ENCODE data around the gene SLAMF1. TPM values are rescaled to one million over a fixed set of nuclear protein-coding genes. Genes with fewer than 3 reads are reported as not detected.
"Not testable (repeated sequence)": the region's sequence is repeated elsewhere in the genome, so short reads cannot be mapped to it uniquely, and the experiment has no call there.

Gene SLAMF1
- total RNA-seq, 1 donor from 2014 or later, result not detected

DNA sequence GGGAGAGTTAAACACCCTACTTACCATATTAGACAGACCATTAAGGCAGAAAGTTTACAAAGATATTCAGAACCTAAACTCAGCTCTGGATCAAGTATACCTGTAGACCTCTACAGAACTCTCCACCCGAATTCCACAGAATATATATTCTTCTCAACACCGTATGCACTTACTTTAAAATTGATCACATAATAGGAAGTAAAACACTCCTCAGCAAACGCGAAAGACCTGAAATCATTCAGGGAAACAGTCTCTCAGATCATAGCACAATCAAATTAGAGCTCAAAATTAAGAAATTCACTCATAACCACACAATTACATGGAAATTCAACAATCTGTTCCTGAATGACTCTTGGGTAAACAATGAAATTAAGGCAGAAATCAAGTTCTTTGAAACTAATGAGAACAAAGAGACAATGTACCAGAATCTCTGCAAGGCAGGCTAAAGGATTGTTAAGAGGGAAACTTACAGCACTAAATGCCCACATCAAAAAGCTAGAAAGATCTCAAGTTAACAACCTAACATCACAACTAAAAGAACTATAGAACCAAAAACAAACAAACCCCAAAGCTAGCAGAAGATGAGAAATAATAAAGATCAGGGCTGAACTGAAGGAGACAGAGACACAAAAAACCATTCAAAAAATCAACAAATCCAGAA is 86.7 kb downstream of the SLAMF1 start:
- Mint-ChIP-seq H3K36me3 (ENCODE audit: low read depth) (no peaks in the 10 kb centered on the region), H3K4me1 (no peaks in the 10 kb centered on the region), H3K27me3 (ENCODE audit: low read depth) (peaks cover 32% of the 10 kb centered on the region), H3K27ac (ENCODE audit: unreplicated experiment) (no peak overlapping the region), H3K9me3 (peaks cover 5% of the 10 kb centered on the region), H3K4me3 (no peak overlapping the region)
- TF ChIP-seq, protein P1, sequence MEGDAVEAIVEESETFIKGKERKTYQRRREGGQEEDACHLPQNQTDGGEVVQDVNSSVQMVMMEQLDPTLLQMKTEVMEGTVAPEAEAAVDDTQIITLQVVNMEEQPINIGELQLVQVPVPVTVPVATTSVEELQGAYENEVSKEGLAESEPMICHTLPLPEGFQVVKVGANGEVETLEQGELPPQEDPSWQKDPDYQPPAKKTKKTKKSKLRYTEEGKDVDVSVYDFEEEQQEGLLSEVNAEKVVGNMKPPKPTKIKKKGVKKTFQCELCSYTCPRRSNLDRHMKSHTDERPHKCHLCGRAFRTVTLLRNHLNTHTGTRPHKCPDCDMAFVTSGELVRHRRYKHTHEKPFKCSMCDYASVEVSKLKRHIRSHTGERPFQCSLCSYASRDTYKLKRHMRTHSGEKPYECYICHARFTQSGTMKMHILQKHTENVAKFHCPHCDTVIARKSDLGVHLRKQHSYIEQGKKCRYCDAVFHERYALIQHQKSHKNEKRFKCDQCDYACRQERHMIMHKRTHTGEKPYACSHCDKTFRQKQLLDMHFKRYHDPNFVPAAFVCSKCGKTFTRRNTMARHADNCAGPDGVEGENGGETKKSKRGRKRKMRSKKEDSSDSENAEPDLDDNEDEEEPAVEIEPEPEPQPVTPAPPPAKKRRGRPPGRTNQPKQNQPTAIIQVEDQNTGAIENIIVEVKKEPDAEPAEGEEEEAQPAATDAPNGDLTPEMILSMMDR (conservative IDR thresholded peaks at IDR 0.05), result no peak
- DNase-seq (ENCODE audit: low read depth, low spot score), result no peak

DNA sequence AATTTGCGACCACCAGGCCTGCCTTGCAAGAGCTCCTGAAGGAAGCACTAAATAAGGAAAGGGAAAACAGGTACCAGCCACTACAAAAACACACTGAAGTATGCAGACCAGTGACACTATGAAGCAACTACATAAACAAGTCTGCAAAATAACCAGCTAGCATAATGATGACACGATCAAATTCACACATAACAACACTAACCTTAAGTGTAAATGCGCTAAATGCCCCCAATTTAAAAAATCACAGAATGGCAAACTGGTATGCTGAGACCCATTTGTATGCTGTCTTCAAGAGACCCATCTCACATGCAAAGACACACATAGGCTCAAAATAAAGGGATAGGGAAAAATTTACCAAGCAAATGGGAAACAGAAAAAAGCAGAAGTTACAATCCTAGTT is 87.4 kb downstream of the SLAMF1 start:
- not testable (repeated sequence) for DNase-seq (ENCODE audit: low read depth, low spot score)

DNA sequence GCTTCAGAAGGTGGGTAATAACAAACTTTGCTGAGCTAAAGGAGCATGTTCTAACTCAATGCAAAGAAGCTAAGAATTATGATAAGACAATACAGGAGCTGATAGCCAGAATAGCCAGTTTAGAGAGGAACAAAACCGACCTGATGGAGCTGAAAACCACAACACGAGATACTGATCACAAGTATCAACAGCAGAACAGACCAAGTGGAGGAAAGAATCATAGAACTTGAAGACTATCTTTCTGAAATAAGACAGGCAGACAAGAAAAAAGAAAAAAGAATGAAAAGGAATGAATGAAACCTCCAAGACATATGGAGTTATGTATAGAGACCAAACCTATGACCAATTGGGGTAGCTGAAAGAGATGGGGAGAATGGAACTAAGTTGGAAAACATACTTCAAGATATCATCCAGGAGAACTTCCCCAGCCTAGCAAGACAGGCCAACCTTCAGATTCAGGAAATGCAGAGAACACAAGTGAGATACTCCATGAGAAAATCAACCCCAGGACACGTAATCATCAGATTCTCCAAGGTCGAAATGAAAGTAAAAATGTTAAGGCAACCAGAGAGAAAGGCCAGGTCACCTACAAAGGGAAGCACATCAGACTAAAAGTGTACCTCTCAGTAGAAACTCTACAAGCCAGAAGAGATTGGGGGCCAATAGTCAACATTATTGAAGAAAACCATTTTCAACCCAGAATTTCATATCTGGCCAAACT is 88.0 kb downstream of the SLAMF1 start:
- Mint-ChIP-seq H3K36me3 (ENCODE audit: low read depth) (no peaks in the 10 kb centered on the region), H3K27ac (ENCODE audit: unreplicated experiment) (no peak overlapping the region), H3K27me3 (ENCODE audit: low read depth) (peaks cover 32% of the 10 kb centered on the region), H3K4me3 (no peak overlapping the region), H3K9me3 (peaks cover 5% of the 10 kb centered on the region), H3K4me1 (no peaks in the 10 kb centered on the region)
- no peak for DNase-seq (ENCODE audit: low read depth, low spot score)
- TF ChIP-seq, protein P1 (conservative IDR thresholded peaks at IDR 0.05), result no peak

More for the DNA sequence above, 87.4 kb downstream of the SLAMF1 start:
- peaks cover 32% of the 10 kb centered on the region for H3K27me3 Mint-ChIP-seq (ENCODE audit: low read depth)
- not testable (repeated sequence) for H3K36me3 Mint-ChIP-seq (ENCODE audit: low read depth); H3K27ac Mint-ChIP-seq (ENCODE audit: unreplicated experiment); H3K9me3 Mint-ChIP-seq; H3K4me3 Mint-ChIP-seq; H3K4me1 Mint-ChIP-seq

Other genes starting within 250 kb of the SLAMF1 start
- 106 and 109 TPM in 2 replicates for gene VANGL2, start 246.5 kb downstream of the SLAMF1 start, total RNA-seq
- gene SLAMF6, start 123.8 kb downstream of the SLAMF1 start, total RNA-seq, result not detected in 2 replicates
- not detected in 2 replicates for gene CD84, start 67.5 kb downstream of the SLAMF1 start, total RNA-seq
- gene CD48, start 64.8 kb upstream of the SLAMF1 start, total RNA-seq, result not detected in 2 replicates
- gene SLAMF7, start 92.2 kb upstream of the SLAMF1 start, total RNA-seq, result not detected in 2 replicates
- not detected in 2 replicates for gene LY9, start 149.1 kb upstream of the SLAMF1 start, total RNA-seq
- gene CD244, start 215.8 kb upstream of the SLAMF1 start, total RNA-seq, result not detected in 2 replicates
- gene ITLN1, start 238.1 kb upstream of the SLAMF1 start, total RNA-seq, result not detected in 2 replicates

Measured in neural crest cell (in vitro differentiated cells).